Stomach (tissue), 9 donors: ENCODE results near the gene CNTN4. TPM values are rescaled to one million over a fixed set of nuclear protein-coding genes. Genes with fewer than 3 reads are reported as not detected.
"Not testable (repeated sequence)": the region's sequence is repeated elsewhere in the genome, so short reads cannot be mapped to it uniquely, and the experiment has no call there.

Source experiments
- DNase-seq, 2 donors: peaks; one replicate each; pipeline versions ENCODE4 v3.0.0 to v3.0.0-alpha.2; 2013 to 2019
- H3K27ac ChIP-seq, 5 donors: fragments of 200-600 bp in 4 of 5; sonication (generic) in 4 of 5; one replicate each; pipeline ENCODE4 v1.5.1; 2013 to 2019; ENCODE audit warnings: mild to moderate bottlenecking in 1 of 5, moderate library complexity in 1 of 5
- H3K27me3 ChIP-seq, 3 donors: fragments of 200-600 bp; sonication (generic); one replicate each; pipeline ENCODE4 v1.5.1; 2017 to 2019; ENCODE audit warnings: mixed run types in 1 of 3
- H3K36me3 ChIP-seq, 4 donors: fragments of 200-600 bp; sonication (generic); 1 replicate in 3 of 4; 2 replicates in 1 of 4; pipeline ENCODE4 v1.5.1; 2016 to 2019
- H3K4me1 ChIP-seq, 4 donors: fragments of 200-600 bp; sonication (generic); one replicate each; pipeline ENCODE4 v1.5.1; 2016 to 2019
- H3K4me3 ChIP-seq, 4 donors: fragments of 200-600 bp; sonication (generic) in 3 of 4; one replicate each; pipeline ENCODE4 v1.5.1; 2016 to 2019; ENCODE audit warnings: mild to moderate bottlenecking in 1 of 4
- H3K9me3 ChIP-seq, 4 donors: fragments of 200-600 bp; sonication (generic); one replicate each; pipeline ENCODE4 v1.5.1; 2016 to 2019
- EP300 ChIP-seq: sonication (generic); formaldehyde crosslinking; IDR thresholded peaks from one replicate; pipeline ENCODE4 v1.6.1; 2017; ENCODE audit warnings: antibody characterized with exemption
- POLR2A ChIP-seq, 4 donors: fragments of 450-650 bp; IDR thresholded peaks; one replicate each; pipeline ENCODE4 v1.6.1; 2016; ENCODE audit warnings: antibody characterized with exemption in 4 of 4, control low read depth in 2 of 4, mild to moderate bottlenecking in 1 of 4, moderate library complexity in 1 of 4
- POLR2AphosphoS5 ChIP-seq, 3 donors: sonication (generic); formaldehyde crosslinking; IDR thresholded peaks; one replicate each; pipeline ENCODE4 v1.6.1; 2016; ENCODE audit warnings: antibody characterized with exemption in 3 of 3
- WGBS, 5 donors: extraction: QIAGEN DNeasy Blood & Tissue Kit in 3 of 5; methylation state at CpG; one replicate each; pipeline versions ENCODE4 v1.1.5 to v1.1.7; 2013 to 2018; 5-methylcytosine and 5-hydroxymethylcytosine counted together
- intact Hi-C: fragments of 100-400 bp; cut with DNase I; formaldehyde crosslinking; loops from one replicate; pipeline ENCODE4 v1.15.1; 2023; ENCODE audit warnings: low total_unique reads
- polyA plus RNA-seq, 3 donors: library from polyadenylated mRNA; stranded (reverse); fragments of 200-250 nt; gene quantifications; one replicate each; pipeline ENCODE4 v1.2.3, GENCODE V29; 2013
- total RNA-seq, 5 donors: library from RNA; depleted of rRNA; stranded (reverse); fragments of >200 nt; gene quantifications; one replicate each; pipeline versions ENCODE4 v1.1.0 to v1.2.3, GENCODE V29; 2014 to 2016
- TF ChIP-seq, protein P1 (sequence below), 7 experiments: fragments of 450-650 bp in 4 of 7; fragments of 200-600 bp in 3 of 7; sonication (generic) in 3 of 7; IDR thresholded peaks; one replicate each; pipeline ENCODE4 v1.5.1; 2016 to 2019; ENCODE audit warnings: antibody characterized with exemption in 7 of 7, control low read depth in 2 of 7, mild to moderate bottlenecking in 1 of 7
- donor health status: healthy with polysubstance abuse.
- donor health status: Bipolar disorder and iron deficiency.
- donor health status: healthy.

The CNTN4 gene
- total and polyA plus RNA-seq, 8 donors: 0.45 to 97.0 (median 5.6) TPM

DNA sequence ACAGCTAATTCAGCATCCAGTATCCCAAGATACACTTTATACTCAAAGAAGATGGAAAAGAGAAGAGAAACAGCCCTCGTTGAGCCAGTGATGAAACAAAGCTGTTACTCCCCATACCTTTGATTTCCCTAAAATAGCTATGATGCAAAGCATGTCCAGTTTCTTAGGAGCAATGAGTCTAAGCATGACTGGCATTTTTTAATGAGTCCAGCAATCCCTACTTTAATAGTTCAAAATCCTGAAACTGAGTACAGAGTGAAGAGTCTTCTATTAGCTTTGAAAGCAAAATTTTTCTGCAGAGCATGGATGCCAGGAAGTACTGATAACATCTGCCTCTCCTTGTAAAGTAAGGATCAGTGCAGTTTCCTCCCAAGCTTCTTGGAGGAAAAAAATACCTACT lies 708.8 kb downstream of the CNTN4 start:
- TF ChIP-seq EP300: no peak
- TF ChIP-seq, protein P1, sequence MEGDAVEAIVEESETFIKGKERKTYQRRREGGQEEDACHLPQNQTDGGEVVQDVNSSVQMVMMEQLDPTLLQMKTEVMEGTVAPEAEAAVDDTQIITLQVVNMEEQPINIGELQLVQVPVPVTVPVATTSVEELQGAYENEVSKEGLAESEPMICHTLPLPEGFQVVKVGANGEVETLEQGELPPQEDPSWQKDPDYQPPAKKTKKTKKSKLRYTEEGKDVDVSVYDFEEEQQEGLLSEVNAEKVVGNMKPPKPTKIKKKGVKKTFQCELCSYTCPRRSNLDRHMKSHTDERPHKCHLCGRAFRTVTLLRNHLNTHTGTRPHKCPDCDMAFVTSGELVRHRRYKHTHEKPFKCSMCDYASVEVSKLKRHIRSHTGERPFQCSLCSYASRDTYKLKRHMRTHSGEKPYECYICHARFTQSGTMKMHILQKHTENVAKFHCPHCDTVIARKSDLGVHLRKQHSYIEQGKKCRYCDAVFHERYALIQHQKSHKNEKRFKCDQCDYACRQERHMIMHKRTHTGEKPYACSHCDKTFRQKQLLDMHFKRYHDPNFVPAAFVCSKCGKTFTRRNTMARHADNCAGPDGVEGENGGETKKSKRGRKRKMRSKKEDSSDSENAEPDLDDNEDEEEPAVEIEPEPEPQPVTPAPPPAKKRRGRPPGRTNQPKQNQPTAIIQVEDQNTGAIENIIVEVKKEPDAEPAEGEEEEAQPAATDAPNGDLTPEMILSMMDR (IDR thresholded peaks at IDR 0.05): no peak
- TF ChIP-seq POLR2AphosphoS5 (IDR thresholded peaks at IDR 0.05): no peak
- Histone ChIP-seq H3K27ac (no peak overlapping the region), H3K4me1 (no peaks in the 10 kb centered on the region), H3K27me3 (no peaks in the 10 kb centered on the region), H3K4me3 (no peak overlapping the region), H3K36me3 (no peaks in the 10 kb centered on the region), H3K9me3 (no peaks in the 10 kb centered on the region)
- intact Hi-C loops: no loop called here
- 37 to 60% (median 52%) methylated on average over 1 of the region's 1 CpG for WGBS, 5 donors
- no peak for DNase-seq

DNA sequence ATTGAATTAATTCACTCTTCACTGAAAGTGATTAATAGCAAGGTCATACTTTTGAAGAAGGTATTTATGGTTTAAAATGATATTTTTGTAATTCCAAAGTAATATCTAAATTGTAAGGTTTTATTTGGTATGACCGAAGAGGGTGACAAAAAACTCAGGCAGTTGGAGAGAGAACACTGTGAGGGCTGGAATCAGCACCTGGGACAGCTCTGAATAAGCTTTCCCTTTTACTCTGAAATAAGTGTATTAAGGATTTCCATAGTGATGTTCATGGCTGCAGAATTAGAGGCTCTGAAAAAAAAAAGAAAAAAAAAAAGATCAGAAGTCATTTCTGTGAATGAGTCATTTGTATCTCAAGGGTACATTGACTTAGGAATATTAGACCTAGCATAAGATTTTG lies 712.1 kb downstream of the CNTN4 start:
- no peaks in the 10 kb centered on the region for H3K4me1 ChIP-seq
- no peaks in the 10 kb centered on the region for H3K9me3 ChIP-seq
- no peak overlapping the region for H3K27ac ChIP-seq
- no peak for TF ChIP-seq POLR2A (IDR thresholded peaks at IDR 0.05)
- H3K36me3 ChIP-seq: no peaks in the 10 kb centered on the region
- DNase-seq: peak in 1 of 2 donors; percentile 41
- H3K27me3 ChIP-seq: no peaks in the 10 kb centered on the region
- H3K4me3 ChIP-seq: no peak overlapping the region
- WGBS, 5 donors: 55 to 85% (median 77%) methylated on average over 1 of the region's 1 CpG
- intact Hi-C loops: no loop called here

DNA sequence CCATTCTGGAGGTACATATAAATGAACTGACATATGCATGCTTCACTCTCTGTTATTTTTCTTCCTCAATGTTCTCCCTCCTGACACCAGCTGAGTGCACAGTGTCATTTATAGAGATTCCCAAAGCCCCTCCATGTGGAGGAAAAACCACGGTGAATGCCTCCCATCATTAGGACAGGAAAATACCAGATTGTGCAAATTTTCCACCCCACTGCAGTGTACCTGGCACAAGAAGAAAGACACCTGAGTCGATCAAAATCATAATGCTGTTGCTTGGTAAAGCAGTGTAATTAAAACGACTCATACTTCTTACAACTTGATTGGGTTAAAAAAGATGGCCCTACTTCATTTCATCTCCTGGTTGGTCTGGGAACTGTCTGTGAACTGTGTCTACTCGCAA lies 720.9 kb downstream of the CNTN4 start:
- DNase-seq: no peak
- H3K4me3 ChIP-seq: no peak overlapping the region
- TF ChIP-seq, protein P1 (IDR thresholded peaks at IDR 0.05): no peak
- TF ChIP-seq EP300: no peak
- TF ChIP-seq POLR2AphosphoS5 (IDR thresholded peaks at IDR 0.05): no peak
- TF ChIP-seq POLR2A (IDR thresholded peaks at IDR 0.05): no peak
- H3K4me1 ChIP-seq: no peaks in the 10 kb centered on the region
- no peaks in the 10 kb centered on the region for H3K27me3 ChIP-seq
- 87 to 92% (median 91%) methylated on average over 4 of the region's 4 CpGs for WGBS, 5 donors
- H3K9me3 ChIP-seq: no peaks in the 10 kb centered on the region
- no peaks in the 10 kb centered on the region for H3K36me3 ChIP-seq
- no peak overlapping the region for H3K27ac ChIP-seq
- intact Hi-C loops: no loop called here

DNA sequence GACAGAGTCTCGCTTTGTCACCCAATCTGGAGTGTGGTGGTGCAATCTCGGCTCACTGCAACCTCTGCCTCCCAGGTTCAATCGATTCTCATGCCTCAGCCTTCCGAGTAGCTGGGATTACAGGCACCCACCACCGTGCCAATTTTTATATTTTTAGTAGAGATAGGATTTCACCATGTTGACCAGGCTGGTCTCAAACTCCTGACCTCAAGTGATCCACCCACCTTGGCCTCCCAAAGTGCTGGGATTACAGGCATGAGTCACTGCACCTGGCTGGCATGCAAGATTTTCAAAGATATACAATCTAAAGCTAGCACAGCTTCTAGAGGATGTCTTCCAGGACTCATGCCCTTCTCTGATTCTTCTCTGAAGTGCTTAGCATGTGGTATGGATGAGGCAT lies 722.3 kb downstream of the CNTN4 start:
- DNase-seq, H3K4me3 ChIP-seq, H3K9me3 ChIP-seq, H3K27ac ChIP-seq, intact Hi-C loops, H3K4me1 ChIP-seq, H3K27me3 ChIP-seq, H3K36me3 ChIP-seq: not testable (repeated sequence)
- WGBS, 5 donors: 80 to 88% (median 85%) methylated on average over 5 of the region's 5 CpGs

DNA sequence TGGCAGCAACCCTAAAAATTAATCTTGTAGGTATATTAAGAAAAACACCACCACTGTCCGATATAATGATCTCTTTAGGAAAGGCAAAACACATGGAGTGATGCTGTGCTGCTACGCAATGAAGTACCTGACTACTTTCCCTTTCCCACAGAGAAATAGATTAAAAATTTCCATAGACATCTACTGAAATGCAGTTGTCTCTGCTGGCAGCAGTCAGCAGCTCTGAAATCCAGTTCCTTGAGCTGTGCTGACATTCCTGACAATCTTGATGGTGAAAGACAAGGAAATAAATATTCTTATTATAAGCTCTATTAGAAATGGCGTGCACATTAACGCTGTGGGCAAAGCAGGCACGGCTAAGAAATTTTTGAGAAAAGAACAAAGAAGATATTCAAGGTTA lies 723.9 kb downstream of the CNTN4 start:
- Histone ChIP-seq H3K27me3 (no peaks in the 10 kb centered on the region), H3K27ac (no peak overlapping the region), H3K36me3 (no peaks in the 10 kb centered on the region), H3K4me1 (no peaks in the 10 kb centered on the region), H3K9me3 (no peaks in the 10 kb centered on the region), H3K4me3 (no peak overlapping the region)
- intact Hi-C loops: no loop called here
- no peak for DNase-seq
- 89 to 96% (median 93%) methylated on average over 5 of the region's 5 CpGs for WGBS, 5 donors
- no peak for TF ChIP-seq POLR2A (IDR thresholded peaks at IDR 0.05)
- no peak for TF ChIP-seq POLR2AphosphoS5 (IDR thresholded peaks at IDR 0.05)
- TF ChIP-seq, protein P1 (IDR thresholded peaks at IDR 0.05): no peak
- TF ChIP-seq EP300: no peak

DNA sequence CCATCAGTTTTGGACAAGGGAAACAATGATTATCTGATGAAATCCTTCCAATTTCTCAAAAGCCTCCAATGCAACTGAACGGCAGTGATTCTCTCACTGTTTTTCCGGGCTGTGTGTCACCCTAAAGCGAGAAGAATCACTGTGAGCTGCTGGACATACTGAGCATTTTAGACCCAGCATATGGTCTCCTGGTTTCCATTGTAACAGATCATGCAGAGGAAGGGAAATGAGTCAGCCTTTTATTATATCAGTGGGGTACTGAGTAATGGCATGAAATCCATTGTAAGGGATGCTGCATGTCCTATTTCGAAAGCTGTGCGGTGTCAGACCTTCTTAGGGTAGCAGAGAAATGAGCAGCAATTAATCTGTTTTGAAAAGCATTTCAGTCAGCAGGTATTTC lies 724.4 kb downstream of the CNTN4 start:
- no peaks in the 10 kb centered on the region for H3K9me3 ChIP-seq
- WGBS, 5 donors: 60 to 87% (median 83%) methylated on average over 5 of the region's 5 CpGs

More for the DNA sequence above, 724.4 kb downstream of the CNTN4 start:
- no peak for DNase-seq
- intact Hi-C loops: no loop called here
- H3K4me3 ChIP-seq: no peak overlapping the region
- no peaks in the 10 kb centered on the region for H3K27me3 ChIP-seq
- H3K36me3 ChIP-seq: no peaks in the 10 kb centered on the region
- H3K4me1 ChIP-seq: no peaks in the 10 kb centered on the region
- H3K27ac ChIP-seq: no peak overlapping the region
- TF ChIP-seq POLR2AphosphoS5 (IDR thresholded peaks at IDR 0.05) (no peak), POLR2A (IDR thresholded peaks at IDR 0.05) (no peak), EP300 (no peak)
- TF ChIP-seq, protein P1 (IDR thresholded peaks at IDR 0.05): no peak
